ENCODE measurements around the gene TMX4.
"Not testable (repeated sequence)": the region's sequence is repeated elsewhere in the genome, so short reads cannot be mapped to it uniquely, and the experiment has no call there.

TMX4 gene

DNA sequence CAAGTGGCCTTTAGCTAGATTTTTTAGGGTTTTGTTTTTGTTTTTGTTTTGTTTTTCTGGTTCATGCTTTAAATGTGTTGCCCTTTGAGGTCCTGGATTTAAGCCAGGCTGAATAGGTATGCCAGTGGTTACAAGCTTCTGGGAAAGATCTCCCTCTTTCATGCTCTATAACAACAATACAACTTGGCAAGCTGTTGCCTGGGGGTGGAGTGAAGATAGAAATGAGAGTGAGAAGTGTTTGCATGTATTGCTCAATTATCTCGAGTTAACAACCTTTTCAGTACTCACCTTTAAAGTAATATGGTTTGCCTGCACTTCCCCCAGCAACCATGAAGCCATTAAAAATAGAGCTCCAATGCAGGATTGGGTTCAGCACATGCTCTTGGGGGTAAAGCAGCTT is 60.1 kb downstream of the TMX4 start:
- no peak for DNase-seq

DNA sequence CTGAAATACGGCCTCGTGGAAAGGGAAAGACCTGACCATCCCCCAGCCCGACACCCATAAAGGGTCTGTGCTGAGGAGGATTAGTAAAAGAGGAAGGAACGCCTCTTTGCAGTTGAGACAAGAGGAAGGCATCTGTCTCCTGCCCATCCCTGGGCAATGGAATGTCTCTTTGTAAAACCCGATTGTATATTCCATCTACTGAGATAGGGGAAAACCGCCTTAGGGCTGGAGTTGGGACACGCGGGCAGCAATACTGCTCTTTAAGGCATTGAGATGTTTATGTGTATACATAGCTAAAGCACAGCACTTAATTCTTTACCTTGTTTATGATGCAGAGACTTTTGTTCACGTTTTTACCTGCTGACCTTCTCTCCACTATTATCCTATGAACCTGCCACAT is 63.0 kb downstream of the TMX4 start:
- not testable (repeated sequence) for DNase-seq

DNA sequence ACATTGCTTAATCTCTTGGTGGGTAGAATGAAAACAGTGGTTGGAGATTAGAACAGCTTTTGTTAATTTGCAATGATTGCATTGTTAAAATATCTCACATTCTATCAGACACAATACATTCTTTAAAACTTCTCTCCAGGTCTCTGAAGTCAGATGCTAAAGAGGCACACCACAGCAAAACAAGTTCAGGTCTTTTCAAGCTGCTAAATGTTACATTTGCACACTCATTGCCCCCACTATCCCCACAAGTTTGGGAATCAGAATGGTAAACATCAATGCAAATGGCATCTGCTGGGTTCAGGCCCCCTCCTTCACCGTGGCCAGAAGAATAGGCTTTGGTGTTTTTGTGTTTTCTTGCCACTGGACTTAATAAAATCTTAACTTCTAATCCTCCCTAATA is 69.2 kb downstream of the TMX4 start:
- DNase-seq, result no peak

DNA sequence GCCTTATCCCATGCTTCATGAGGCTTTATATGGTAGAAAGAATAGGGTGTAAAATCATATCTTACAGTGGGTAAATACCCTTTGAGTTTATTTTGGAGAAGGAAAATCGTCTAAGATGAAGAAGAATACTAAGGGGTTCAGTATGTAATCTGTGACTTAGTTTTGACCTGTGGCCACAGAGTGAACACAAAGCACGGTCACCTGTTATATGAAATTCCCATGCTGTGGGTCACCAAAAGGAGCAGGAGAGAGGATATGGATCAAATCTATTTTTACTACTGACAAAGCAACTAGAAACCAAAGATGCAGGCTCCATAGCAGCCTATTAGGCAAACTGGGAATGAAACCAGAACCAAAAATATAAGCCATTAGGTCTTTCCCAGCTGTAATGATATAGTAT is 75.7 kb downstream of the TMX4 start:
- no peak for DNase-seq

DNA sequence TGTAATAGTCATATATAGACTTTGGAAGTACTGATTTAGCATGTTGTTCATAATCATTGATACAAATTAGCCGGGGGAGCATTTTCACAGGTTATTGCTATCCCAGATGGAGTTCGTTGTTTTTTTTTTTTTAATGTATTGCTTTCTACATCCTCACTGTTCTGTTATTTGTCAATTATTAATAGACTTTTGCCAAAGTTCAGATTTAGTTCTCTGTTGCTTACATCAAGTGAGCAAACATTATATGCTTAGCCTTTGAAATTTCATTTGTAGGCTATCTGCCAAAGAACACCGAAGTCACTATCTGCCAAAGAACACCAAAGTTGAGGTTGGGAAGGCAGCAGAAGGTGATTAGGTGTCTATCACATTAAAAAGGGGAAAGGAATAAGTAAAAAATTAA is 79.2 kb downstream of the TMX4 start, which contains the start of gene HAO1:
HAO1 (minus strand) TSS at position 118 of the 400 bp plus-strand sequence; CDS start at position 82, 36 bp downstream.
- no peak for DNase-seq

DNA sequence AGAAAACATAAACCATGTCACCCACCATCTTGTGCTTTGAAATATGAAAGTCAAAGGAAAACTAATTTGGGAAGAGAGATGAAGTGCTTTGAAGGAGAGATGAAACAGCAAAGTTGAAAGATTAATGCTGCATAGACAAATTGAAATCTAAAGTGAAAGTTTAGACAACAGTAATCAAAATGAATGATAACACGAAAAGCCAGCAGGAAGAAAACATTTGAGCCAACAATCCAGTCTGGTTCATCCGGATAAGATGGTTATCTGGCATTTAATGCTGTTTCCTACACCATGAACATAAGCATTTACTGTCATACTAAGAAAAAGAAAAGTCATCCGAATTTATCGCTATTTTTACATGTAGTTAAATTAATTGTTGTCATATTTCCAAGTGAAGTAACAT is 79.9 kb downstream of the TMX4 start:
- no peak for DNase-seq

DNA sequence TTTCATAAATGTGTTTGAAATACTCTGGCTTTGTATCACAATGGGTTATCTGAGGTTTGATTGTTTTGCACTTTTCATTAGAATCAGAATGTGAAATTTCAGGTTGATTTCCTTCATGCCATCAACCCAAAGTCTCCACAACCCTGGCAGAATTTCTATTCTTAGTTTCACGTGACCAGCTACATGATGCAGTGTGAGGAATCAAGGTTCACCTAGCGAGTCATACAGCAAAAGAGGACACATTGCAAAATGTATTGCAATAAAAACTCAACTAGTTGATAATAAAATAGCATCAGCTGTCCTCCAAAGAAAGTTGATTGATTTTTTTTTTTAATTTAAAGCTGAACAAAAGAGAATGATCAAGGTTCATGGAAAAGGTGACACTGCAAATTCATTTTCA is 81.5 kb downstream of the TMX4 start:
- no peak for DNase-seq

DNA sequence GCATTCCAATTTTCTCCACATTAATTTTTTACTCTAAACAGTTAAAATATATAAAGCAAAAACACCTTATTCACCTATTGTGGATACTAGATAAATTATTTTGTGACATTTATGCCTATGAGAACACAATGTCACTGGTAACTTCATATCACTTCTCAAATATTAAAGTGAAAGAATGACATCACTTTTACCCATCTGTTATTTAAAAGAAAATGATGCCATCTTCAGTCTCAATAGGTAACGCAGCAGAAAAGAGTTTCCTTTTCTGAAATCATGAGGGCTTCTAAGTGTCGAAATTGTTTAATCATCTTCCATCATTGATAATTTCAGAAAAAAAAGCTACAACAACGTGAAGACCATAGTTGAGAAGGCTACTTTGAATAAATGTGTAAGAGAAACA is 82.2 kb downstream of the TMX4 start:
- no peak for DNase-seq

DNA sequence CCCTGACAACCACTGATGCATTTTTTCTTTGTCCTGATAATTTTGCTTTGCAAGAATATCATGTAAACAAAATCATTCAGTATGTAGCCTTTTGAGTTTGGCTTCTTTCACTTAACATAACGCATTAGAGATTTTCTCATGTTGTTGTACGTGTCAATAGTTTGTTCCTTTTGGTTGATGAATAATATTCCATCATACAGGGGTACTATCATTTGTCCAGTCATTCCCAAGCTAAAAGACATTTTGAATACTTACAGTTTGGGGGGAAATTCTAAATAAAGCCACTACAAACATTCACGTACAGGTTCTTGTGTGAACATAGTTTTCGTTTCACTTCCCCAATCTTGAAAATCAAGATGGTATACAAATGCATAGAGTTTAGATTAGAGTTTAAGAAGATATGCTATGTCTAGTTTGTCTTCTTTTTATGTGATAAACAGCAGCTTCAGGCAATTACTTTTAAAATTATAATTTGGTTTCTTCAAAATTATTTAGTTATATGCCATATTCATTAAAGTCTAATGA is 84.5 kb downstream of the TMX4 start:
- DNase-seq, result no peak

DNA sequence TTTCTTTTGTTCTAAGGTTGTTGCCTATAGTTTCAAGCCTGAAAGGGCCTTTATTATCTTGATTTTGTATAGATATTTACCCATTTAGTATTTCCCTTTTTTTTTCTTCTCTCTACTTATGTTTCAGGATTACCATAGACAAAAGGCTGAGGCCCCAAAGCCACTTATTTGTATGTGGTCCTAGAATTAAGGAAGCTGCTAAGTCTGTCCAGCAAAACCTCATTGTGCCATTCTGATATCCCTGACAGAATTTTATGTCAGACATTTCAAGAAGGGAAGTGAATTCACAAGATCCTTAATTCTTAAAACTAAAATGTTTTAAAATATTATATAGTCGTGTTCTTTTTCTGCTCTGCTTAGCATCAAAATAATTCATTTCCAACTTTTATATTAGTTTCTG is 86.2 kb downstream of the TMX4 start:
- DNase-seq, result no peak

DNA sequence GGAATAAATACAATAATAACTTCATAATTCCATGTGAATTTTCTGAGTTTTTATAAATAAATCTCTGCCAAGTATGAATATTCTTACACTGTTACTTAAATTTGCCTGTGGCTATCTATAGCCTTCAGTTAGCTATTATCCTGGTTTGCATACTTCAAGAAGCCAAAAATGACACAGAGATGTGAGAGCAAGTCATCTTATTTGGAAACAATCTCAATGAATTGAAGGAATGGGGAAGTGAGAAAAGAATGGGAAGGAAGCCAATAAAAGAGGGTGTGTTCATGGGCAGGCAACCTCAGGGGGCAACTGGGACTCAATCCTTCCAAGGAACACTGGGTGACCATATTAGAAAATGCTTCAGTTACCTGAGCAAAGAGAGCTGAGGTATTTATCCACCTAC is 89.2 kb downstream of the TMX4 start:
- DNase-seq, result no peak
